VCaP (cell line): ENCODE results near the gene FZR1.
"Not testable (repeated sequence)": the region's sequence is repeated elsewhere in the genome, so short reads cannot be mapped to it uniquely, and the experiment has no call there.

Source experiments
- H3K27ac ChIP-seq: fragments of 450-650 bp; 2 replicates; pipeline ENCODE4 v1.5.1; 2017
- CTCF ChIP-seq: fragments of 450-650 bp; conservative IDR thresholded peaks from 2 replicates; pipeline ENCODE4 v1.5.1; 2017; ENCODE audit warnings: mild to moderate bottlenecking, moderate library complexity

Gene FZR1

GRCh38 chr19:3526507-3527237 lies 20.6 kb downstream of the FZR1 start:
- TF ChIP-seq CTCF = no peak
- no peak overlapping the region for H3K27ac ChIP-seq

GRCh38 chr19:3527238-3527910 lies 21.3 kb downstream of the FZR1 start:
- no peak for TF ChIP-seq CTCF
- no peak overlapping the region for H3K27ac ChIP-seq

- no peak overlapping the region for H3K27ac ChIP-seq
- no peak for TF ChIP-seq CTCF
These were observed 22.0 kb downstream of the FZR1 start for GRCh38 chr19:3528080-3528479.

- H3K27ac ChIP-seq = no peak overlapping the region
- TF ChIP-seq CTCF = no peak
These were observed 22.6 kb downstream of the FZR1 start for GRCh38 chr19:3528539-3529211.

- H3K27ac ChIP-seq = not testable (repeated sequence)
These were observed 23.2 kb downstream of the FZR1 start for GRCh38 chr19:3529299-3529698.

- no peak overlapping the region for H3K27ac ChIP-seq
- no peak for TF ChIP-seq CTCF
These were observed 24.3 kb downstream of the FZR1 start for GRCh38 chr19:3530389-3530788.

- H3K27ac ChIP-seq = no peak overlapping the region
- no peak for TF ChIP-seq CTCF
These were observed 25.6 kb downstream of the FZR1 start for GRCh38 chr19:3531716-3532115.
